Gastroesophageal sphincter (tissue), 4 donors: ENCODE data around the gene TEX29. TPM values are rescaled to one million over a fixed set of nuclear protein-coding genes. Genes with fewer than 3 reads are reported as not detected.

ENCODE experiments used
- ATAC-seq: fragments of 150-250 bp; one replicate; pipeline ENCODE4 v1.9.1; 2016; ENCODE audit warnings: mild to moderate bottlenecking, moderate library complexity
- H3K27ac ChIP-seq, 4 donors: fragments of 200-600 bp; sonication (generic) in 3 of 4; 1 replicate in 3 of 4; 2 replicates in 1 of 4; pipeline ENCODE4 v1.5.1; 2016 to 2019
- H3K27me3 ChIP-seq: fragments of 200-600 bp; sonication (generic); one replicate; pipeline ENCODE4 v1.5.1; 2019
- H3K36me3 ChIP-seq, 2 donors: fragments of 200-600 bp; sonication (generic); one replicate each; pipeline ENCODE4 v1.5.1; 2019; ENCODE audit warnings: control low read depth in 1 of 2
- H3K4me1 ChIP-seq, 3 donors: fragments of 200-600 bp; sonication (generic); 1 replicate in 2 of 3; 2 replicates in 1 of 3; pipeline ENCODE4 v1.5.1; 2016 to 2019; ENCODE audit warnings: control low read depth in 2 of 3
- H3K4me3 ChIP-seq, 2 donors: fragments of 200-600 bp; sonication (generic); one replicate each; pipeline ENCODE4 v1.5.1; 2019; ENCODE audit warnings: mild to moderate bottlenecking in 1 of 2, moderate library complexity in 1 of 2
- H3K9me3 ChIP-seq, 3 donors: fragments of 200-600 bp; sonication (generic); one replicate each; pipeline ENCODE4 v1.5.1; 2017 to 2019; ENCODE audit warnings: control low read depth in 2 of 3
- CTCF ChIP-seq, 4 experiments: fragments of 200-600 bp in 2 of 4; fragments of 450-650 bp in 2 of 4; sonication (generic) in 1 of 4; IDR thresholded peaks; one replicate each; pipeline ENCODE4 v1.5.1; 2017 to 2019; ENCODE audit warnings: antibody characterized with exemption in 4 of 4, mild to moderate bottlenecking in 2 of 4, moderate library complexity in 2 of 4
- EP300 ChIP-seq: sonication (generic); formaldehyde crosslinking; IDR thresholded peaks from one replicate; pipeline ENCODE4 v1.6.1; 2017; ENCODE audit warnings: antibody characterized with exemption, mild to moderate bottlenecking
- POLR2A ChIP-seq, 2 donors: fragments of 450-650 bp; IDR thresholded peaks; one replicate each; pipeline ENCODE4 v1.6.1; 2017; ENCODE audit warnings: antibody characterized with exemption in 2 of 2, mild to moderate bottlenecking in 2 of 2, moderate library complexity in 1 of 2
- POLR2AphosphoS5 ChIP-seq: sonication (generic); formaldehyde crosslinking; IDR thresholded peaks from one replicate; pipeline ENCODE4 v1.6.1; 2017; ENCODE audit warnings: antibody characterized with exemption
- WGBS, 2 donors: methylation state at CpG; one replicate each; pipeline ENCODE4 v1.1.5; 2018; ENCODE audit warnings: low coverage in 1 of 2; 5-methylcytosine and 5-hydroxymethylcytosine counted together
- total RNA-seq, 4 donors: library from RNA; depleted of rRNA; stranded (reverse); fragments of >200 nt; gene quantifications; one replicate each; pipeline ENCODE4 v1.1.0, GENCODE V29; 2016

Gene TEX29
- total RNA-seq, 4 donors from 2014 or later, result 1.9 TPM; not detected in 3

- ATAC-seq, result no peak
- Histone ChIP-seq H3K9me3 (no peaks in the 10 kb centered on the region), H3K27ac (no peak overlapping the region), H3K36me3 (peaks cover 0 to 17% of the 10 kb centered on the region in 2 donors), H3K27me3 (no peaks in the 10 kb centered on the region), H3K4me1 (no peaks in the 10 kb centered on the region), H3K4me3 (no peak overlapping the region)
- WGBS, 2 donors, result 89 to 92% methylated on average over 7 to 11 of the region's 12 CpGs
- TF ChIP-seq EP300, result no peak
- no peak for TF ChIP-seq CTCF (IDR thresholded peaks at IDR 0.05)
- no peak for TF ChIP-seq POLR2A (IDR thresholded peaks at IDR 0.05)
- no peak for TF ChIP-seq POLR2AphosphoS5
Observed at GRCh38 chr13:111319521-111319920, 921 bp upstream of the TEX29 start.

GRCh38 chr13:111322001-111322915 is 1.8 kb downstream of the TEX29 start:
- 67 to 100% methylated on average over 1 to 3 of the region's 19 CpGs for WGBS, 2 donors
- no peaks in the 10 kb centered on the region for H3K4me1 ChIP-seq
- H3K27ac ChIP-seq, result no peak overlapping the region
- peaks cover 0 to under 1% of the 10 kb centered on the region in 2 donors for H3K36me3 ChIP-seq
- TF ChIP-seq POLR2AphosphoS5 (no peak), CTCF (IDR thresholded peaks at IDR 0.05) (no peak)
- no peaks in the 10 kb centered on the region for H3K9me3 ChIP-seq
- no peak overlapping the region for H3K4me3 ChIP-seq
- ATAC-seq, result no peak
- H3K27me3 ChIP-seq, result no peaks in the 10 kb centered on the region

- Histone ChIP-seq H3K27ac (no peak overlapping the region), H3K27me3 (no peaks in the 10 kb centered on the region), H3K4me1 (no peaks in the 10 kb centered on the region), H3K9me3 (no peaks in the 10 kb centered on the region), H3K4me3 (no peak overlapping the region), H3K36me3 (no peaks in the 10 kb centered on the region)
- ATAC-seq, result no peak
- WGBS, 2 donors, result 40 to 83% methylated on average over 2 to 3 of the region's 7 CpGs
- TF ChIP-seq EP300 (no peak), CTCF (IDR thresholded peaks at IDR 0.05) (no peak), POLR2A (IDR thresholded peaks at IDR 0.05) (no peak), POLR2AphosphoS5 (no peak)
Observed at GRCh38 chr13:111322916-111323331, 2.5 kb downstream of the TEX29 start.

GRCh38 chr13:111323549-111323948 is 3.1 kb downstream of the TEX29 start:
- 68% methylated on average over 13 of the region's 14 CpGs; no CpG with 5 or more reads in 1 of the 2 donors for WGBS, 2 donors
- no peaks in the 10 kb centered on the region for H3K4me1 ChIP-seq
- H3K27ac ChIP-seq, result no peak overlapping the region
- no peaks in the 10 kb centered on the region for H3K27me3 ChIP-seq
- H3K4me3 ChIP-seq, result no peak overlapping the region
- ATAC-seq, result no peak
- H3K9me3 ChIP-seq, result no peaks in the 10 kb centered on the region
- TF ChIP-seq EP300 (no peak), POLR2AphosphoS5 (no peak), CTCF (IDR thresholded peaks at IDR 0.05) (no peak), POLR2A (IDR thresholded peaks at IDR 0.05) (no peak)
- H3K36me3 ChIP-seq, result peaks cover 0 to 4% of the 10 kb centered on the region in 2 donors
